ENCODE data around the gene KCTD15.

KCTD15 gene

DNA sequence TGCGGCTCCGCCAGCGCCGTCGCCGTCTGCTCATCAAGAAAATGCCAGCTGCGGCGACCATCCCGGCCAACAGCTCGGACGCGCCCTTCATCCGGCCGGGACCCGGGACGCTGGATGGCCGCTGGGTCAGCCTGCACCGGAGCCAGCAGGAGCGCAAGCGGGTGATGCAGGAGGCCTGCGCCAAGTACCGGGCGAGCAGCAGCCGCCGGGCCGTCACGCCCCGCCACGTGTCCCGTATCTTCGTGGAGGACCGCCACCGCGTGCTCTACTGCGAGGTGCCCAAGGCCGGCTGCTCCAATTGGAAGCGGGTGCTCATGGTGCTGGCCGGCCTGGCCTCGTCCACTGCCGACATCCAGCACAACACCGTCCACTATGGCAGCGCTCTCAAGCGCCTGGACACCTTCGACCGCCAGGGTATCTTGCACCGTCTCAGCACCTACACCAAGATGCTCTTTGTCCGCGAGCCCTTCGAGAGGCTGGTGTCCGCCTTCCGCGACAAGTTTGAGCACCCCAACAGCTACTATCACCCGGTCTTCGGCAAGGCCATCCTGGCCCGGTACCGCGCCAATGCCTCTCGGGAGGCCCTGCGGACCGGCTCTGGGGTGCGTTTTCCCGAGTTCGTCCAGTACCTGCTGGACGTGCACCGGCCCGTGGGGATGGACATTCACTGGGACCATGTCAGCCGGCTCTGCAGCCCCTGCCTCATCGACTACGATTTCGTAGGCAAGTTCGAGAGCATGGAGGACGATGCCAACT lies 24.4 kb upstream of the KCTD15 start:
- DNase-seq, result no peak

DNA sequence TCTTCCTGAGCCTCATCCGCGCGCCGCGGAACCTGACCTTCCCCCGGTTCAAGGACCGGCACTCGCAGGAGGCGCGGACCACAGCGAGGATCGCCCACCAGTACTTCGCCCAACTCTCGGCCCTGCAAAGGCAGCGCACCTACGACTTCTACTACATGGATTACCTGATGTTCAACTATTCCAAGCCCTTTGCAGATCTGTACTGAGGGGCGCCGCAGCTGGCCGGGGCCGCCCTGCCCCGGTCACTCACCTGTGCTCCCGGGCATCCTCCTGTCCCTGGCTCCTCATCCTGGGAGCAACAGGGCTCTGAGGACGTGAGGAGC lies 23.9 kb upstream of the KCTD15 start:
- DNase-seq, result no peak

DNA sequence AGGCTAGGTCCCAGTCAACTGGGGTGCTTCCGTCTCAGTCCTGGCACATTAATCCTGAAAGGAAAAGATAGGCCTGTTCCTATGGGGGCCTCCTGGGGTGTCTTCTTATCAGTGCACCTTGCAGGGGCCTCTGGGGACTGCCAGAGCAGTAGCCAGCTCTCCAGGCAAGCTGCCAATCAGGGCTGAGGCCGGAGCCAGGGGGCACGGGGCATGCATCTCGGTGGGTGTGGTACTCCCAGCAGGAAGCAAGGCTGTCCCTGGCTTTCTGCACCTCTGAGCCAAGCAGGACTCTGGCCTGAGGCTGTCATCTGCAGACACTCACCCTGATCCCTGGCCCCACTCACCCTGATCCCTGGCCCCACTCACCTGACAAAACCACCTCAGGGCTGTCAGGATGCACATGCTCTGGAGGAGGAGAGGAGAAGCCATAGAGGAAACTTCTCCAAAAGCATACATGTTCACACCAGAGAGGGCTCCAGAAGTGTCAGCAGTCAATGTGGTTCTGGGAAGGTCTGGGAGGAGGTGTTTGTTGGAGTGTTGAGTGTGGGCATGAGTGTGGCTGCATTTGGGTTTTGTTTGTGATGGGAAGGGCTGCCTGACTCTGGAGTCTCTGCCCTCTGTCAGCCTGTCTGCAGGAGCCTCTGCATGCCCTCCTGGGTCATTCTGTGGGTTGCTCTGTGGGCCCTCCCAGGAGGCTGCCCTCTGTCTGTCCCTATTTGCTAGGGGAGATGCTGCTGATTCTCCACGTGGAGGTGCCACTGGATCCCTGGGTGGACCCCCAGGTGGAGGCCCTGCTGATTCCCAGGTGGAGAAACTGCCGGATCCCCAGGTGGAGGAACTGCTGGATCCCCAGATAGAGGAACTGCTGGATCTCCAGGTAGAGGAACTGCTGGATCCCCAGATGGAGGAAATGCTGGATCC lies 22.7 kb upstream of the KCTD15 start:
- DNase-seq, result no peak

DNA sequence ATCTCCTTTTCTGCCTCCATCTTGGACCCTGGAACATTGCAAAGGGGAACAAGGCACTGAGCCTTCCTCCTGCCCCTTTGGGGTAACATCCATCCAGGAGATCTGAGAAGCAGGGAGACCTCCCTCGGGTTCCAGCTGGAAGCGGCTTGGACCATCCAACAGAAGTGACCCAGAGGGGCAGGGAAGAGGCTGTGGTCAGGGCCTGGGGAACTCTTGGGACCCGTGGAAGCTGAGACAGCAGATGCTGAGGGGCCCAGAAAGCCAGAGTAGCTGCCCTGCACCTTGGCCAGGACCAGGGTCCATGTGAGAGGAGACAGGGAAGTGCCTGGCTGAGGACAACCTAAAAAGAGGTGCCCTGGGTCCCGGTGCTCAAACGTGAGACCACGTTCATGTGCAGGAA lies 21.9 kb upstream of the KCTD15 start:
- no peak for DNase-seq

DNA sequence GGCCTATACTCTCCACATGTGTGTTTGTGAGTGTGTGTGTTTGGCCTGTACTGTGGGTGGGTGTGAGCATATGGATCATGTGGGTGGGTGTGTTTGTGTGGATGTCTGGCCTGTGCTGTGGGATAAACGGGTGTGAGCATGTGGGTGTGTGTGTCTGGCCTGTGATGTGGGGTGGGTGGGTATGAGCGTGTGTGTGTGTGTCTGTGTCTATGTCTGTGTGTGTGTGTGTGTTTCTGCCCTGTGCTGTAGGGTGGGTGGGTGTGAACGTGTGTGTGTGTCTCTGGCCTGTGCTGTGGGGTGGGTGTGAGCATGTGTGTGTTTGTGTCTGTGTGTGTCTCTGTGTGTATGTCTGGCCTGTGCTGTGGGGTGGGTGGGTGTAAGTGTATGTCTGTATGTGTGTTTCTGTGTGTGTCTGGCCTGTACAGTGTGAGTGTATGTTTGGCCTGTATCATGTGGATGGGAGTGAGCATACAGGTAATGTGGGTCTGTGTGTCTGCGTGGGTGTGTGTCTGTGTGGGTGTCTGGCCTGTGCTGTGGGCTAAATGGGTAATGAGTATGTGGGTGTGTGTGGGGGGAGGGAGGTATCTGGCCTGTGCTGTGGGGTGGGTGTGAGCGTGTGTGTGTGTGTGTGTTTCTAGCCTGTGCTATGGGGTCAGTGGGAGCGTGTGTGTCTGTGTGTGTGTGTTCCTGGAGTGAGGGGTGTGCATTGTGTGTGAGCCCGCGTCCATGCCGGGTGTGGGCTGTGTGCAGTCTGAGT lies 20.8 kb upstream of the KCTD15 start:
- DNase-seq, result no peak

DNA sequence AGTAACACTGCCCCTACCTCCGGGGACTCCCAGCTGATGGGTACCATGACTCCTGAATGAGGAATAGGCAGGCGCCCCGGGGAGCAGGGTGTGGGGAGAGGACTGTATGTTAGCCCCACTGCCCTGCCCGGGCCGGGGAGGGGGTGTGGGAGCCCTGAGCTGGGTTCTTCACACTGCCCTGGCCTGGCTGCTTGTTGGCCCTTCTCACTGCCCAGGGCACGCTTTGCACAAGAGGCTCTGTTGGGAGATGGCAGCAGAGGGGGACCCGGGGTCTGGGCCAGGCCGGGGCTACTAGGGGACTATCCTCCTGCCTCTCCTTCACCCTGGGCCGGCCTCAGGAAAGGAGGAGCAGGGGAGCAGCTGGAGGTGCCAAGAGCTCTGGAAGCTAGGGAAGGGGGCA lies 19.3 kb upstream of the KCTD15 start:
- DNase-seq, result no peak

DNA sequence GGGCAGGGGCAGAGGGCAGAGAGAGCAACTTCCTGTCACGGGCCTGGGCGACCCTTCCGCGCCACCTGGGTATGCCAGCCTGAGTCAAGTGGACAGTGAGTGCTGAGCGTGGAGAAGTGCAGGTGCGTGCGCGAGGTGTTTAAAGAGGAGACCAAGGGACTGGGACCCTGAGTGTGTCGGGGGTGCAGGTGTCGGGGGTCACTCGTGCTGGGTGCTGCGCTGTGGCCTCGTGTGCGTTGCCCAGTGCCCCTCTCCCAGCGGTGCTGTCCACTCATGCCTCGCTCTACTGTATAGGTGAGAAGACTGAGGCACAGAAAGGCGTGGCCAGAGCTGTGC lies 18.9 kb upstream of the KCTD15 start:
- DNase-seq, result no peak

DNA sequence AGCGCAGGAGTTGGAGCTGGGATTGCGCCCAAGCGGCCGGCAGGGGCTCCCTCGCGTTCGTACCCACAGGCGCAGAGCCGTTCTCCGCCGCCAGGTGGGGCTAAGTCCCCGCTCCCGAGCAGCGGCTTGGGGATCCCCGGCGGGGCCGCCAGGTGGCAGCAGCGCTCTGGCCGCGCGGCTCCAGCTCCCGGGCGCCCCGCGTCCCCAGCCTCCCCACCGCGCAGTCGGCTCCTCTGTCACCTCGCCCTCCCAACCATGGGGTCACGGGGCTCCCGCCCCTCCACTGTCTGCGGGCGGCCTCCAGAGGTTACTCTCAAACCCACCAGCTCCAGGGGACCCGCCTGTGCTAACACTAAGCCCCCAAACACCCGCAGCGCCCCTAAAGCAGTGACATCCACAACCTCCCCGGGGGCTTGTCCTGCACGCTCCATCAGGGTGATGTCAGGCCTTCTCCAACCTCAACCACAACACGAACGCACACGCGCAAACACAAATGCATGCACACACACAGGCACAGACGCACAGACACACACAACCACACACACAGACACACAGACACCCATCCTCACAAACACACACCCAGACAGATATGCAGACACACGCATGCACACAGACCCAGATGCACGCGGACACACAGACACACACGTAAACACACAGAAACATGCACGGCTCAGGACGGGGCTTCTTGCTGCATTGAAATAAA lies 18.4 kb upstream of the KCTD15 start:
- DNase-seq, result peak; percentile 55

DNA sequence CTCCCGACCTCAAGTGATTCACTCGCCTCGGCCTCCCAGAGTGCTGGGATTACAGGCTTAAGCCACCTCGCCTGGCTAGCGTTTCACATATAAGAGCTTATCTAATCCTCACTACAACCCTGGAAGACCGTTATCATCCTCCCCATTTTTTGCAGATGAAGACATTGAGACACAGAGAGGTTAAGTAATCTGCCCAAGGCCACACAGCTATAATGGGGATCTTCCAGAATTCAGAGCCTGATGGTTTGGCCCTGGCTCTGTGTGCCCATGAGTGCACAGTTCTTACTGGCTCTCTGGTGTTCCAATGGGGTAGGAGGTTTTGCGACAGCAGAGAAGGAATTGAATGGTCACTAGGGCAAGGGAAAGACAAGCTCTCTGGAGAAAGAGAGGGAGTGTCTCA lies 16.8 kb upstream of the KCTD15 start:
- no peak for DNase-seq

DNA sequence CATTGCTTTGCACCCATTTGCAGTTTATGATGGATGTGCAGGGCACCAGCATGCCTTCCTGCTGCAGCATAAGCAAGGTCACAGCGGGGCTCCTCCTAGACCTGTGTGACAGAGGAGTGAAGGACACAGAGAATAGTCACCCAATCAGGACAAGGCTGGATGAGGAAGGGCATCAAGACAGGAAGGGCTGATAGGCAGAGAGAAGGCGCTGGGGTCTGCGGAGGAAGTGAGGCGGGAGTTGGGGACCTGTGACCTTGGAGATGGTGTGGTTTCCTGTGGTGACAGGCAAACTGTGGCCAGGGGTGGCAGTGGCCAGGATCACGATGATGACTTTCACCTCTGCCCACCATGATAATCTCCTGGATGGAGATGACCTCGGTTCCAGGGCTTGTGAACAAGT lies 16.4 kb upstream of the KCTD15 start:
- DNase-seq, result no peak

DNA sequence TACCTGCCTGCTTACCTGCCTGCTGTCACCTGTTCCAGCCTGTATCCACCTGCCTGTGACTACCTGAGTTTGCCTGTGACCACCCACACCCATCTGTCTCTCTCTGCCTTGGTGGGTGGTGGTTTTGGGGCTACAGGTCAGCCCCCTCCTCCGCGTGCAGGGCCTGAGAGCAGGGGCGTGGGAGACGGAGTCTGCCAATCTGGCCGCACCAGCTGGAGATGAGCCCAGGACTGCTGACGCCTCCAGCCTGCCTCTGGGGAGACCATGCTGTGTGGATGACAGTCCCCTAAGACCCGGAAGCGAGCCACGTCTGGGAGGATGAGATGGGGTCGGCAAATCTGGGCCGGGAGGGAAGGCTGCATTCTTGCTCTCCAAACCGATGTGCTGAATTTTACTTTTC lies 15.9 kb upstream of the KCTD15 start:
- DNase-seq, result no peak

DNA sequence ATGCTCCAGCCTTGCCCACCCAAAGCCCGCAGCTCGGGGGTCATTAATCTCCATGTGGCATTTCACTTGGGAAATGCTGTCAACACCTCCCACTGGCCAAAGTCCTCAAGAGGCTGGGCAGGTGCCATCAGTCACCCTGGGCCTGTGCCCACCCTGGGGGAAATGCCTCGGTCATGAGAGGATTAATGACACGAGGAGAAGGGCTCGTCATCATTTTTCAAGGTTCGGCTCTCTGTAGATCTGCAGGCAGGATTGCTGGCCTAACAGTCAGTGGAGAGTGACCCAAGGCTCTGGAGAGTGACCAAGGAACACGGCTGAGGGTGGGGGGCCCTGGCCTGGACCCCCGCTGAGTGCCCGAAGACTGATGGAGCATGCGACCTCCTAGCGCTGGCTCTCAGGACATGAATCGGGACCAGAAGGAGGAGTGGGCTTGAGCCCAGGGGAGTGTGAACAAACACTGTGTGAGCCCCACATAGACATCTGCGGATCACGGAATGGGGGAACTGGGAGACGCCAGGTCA lies 15.2 kb upstream of the KCTD15 start:
- no peak for DNase-seq

DNA sequence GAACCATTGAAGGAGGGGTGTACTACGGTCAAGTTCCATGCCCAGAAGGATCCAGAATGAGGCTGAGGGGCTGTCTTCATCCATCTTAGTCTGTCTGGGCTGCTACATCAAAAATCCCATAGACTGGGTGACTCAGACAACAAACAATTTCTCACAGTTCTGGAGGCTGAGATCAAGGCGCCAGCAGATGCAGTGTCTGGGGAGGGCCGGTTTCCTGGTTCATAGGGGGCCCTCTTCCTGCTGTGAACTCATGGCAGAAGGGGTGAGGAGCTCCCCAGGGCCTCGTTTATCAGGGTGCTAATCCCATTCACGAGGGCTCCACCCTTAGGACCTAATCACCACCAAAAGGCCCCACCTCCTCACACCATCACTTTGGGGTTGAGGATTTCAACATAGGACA lies 14.7 kb upstream of the KCTD15 start:
- no peak for DNase-seq

DNA sequence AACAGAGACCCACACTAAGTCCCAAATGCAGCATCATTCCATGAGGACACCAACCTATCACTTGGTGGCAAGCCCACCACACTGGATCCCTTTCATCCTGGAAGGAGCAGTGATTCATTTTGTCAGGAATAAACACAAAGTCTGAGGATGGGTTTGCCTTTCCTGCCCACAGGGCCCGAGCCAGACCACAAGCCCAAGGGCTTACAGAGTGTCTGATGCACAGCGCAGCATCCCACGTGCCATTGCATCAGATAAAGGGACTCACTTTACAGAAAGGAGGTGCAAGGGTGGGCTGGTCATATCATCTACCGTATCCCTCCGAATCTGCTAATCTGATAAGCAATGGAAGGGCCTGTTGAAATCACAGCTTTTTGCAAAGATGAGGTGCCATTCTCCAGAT lies 12.2 kb upstream of the KCTD15 start:
- no peak for DNase-seq

DNA sequence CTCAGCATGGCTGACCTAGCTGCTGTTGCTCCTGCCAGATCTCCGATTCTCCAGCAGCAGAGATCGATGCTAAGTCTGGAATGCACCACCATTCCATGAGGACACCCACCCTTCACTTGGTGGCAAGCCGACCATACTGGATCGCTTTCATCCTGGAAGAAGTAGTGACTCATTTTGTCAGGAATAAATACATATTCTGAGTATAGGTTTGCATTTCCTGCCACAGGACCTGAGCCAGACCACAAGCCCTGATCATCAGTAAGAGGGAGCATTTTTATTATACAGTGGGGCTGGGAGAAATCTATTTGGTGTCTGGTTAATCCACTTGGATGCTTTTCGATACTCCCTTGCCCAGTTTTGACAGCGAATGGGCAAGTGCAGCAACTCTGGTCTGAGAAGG lies 10.9 kb upstream of the KCTD15 start:
- no peak for DNase-seq

DNA sequence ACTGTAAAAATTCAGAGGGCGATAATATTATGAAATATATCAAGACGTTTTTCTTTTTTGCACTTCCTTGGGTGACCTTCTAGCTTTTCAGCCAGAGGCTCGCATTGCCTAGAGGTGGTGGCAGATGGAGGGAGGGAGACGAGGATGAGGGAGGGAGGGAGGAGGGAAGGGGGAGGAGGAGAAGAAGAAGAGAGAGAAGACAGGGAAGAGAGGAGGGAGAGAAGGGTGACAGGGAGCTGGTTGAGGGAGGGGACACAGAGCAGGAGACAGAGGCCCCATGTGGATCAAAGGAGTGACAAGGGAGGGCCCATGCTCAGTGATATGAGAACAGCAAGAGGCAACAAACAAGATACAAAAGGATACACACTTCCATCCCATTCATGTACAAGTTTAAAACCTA lies 8.0 kb upstream of the KCTD15 start:
- no peak for DNase-seq

DNA sequence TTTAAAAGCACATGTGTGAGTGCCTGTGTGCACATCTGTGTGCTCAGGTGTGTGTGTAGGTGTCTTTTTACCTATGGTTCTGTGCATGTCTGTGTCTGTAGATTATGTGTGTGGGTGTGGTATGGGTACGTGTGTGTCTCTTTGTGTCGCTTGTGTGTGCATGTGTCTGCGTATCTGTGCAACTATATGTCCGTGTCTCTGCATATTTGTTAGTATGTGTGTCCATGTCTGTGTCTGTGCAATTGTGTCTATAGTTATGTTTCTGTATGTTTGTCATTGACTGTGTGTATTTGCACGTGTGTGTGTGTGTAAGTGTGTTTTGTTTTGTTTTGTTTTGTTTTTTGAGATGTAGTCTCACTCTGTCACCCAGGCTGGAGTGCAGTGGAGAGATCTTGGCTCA lies 7.3 kb upstream of the KCTD15 start:
- DNase-seq, result no peak

DNA sequence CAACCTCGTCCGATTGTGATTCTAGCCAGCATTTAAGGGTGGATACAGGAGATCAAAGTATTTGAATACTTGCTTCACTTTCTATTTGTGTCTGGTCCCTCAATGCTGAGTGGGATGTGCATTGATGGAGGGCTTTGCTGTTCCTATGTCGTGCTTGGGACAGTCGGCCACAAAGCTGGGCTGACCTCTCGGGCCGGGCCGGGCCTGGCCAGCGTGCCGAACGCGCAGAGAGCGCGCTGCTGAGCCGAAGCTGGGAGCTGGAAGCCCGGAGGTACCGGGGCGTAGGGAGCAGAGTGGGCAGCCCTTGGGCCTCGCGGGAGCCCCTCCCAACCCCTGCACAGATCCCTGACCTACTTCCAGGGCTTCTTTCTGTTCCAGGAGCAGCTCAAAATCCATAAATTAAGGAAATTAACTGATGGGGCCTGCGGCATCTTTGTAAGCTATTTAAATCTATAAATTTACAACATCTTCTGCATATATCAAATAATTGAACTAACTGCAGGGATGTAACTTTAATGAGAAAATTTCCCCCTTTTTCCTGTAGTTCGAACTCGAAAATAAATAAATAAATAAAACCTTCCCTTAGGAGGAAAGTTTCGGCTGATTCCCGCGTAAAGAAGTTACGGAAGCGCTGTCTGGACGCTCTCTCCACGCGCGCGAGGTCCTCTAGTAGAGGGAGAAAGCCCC lies 1.8 kb upstream of the KCTD15 start:
- DNase-seq, result no peak

DNA sequence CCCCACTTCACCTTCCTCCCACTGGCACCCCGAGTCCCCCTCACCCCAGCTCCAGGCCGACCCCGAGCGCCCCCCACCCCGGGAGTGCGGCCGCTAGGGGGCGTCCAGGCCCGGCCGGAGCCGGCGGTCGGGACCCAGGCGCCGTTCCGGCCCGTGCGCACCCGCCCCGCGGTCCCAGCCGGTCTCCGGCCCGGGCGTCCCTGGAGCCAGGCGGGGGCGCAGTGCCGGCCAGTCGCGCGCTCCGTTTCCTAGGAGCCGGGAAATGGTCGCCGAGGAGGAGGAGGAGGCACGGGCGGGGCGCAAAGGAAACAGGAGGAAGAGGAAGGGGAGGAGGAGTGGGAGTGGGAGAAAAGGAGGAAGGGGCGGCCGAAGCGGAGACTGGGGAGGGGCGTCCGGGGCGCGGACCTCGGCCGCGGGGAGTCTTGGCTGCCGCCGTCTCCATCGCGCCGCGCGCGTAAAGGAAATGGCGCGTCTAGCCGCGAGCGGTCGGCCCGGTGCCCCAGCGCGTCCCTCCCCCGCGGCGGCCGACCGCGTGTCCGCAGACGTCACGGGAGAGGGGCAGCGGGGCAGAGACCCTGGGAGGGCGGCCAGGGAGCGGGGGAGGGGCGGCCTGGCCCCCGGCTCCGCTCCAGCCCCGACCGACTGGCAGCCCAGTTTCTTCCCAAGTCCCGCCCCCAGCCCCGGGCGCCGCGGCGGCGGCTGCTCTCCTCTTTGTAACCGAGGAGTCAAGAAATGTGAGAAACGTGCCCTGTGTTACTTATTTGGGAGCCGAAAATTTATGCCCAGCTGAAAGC lies 1.1 kb upstream of the KCTD15 start:
- peak; percentile 75 for DNase-seq

DNA sequence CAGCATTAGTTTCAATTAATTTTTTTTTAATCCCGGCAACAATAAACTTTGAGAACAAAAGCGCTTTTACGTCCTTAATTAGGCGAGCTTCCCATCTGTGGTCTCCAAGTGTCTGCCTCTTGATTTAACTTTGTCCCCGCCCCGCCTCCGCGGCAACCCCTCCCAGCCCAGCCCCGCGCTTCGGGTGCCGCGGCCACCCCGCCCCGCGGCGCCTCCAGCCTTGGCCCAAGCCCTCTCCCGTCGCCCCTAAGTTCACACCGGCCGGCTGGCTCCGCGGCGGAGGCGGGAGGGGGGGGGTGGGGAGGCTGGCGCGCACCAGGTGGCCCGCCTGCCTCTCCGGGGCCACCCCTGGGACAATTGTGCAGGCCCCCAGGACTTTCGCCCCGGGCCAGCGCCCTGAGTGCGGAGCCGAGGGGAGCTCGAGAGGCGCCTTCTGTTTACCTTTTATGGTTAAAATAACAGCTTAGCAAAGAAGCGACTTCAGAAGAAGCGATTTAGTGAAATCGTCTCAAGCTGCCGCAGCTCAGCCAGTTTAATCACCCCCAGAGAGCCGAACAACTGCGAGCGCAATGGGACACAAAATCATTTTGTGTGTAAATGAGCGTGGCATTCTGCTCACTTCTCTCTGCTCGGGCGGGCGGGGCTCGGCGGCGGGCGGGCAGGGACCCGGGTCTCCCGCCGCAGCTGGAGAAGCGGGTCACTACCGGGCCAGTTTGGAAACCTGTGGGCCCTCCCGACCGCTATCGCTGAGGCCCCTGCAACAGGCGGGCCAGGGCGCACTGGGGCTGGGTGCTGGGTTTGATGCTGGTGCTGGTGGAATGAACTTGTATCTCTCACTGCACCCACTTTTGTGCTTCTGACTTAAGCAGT lies 1.4 kb downstream of the KCTD15 start:
- DNase-seq, result peak; percentile 61
